HEK293T (cell line): ENCODE results near the gene ADGRA3.

Source experiments
- ARNT ChIP-seq: fragments of 450-650 bp; IDR thresholded peaks from 2 replicates; pipeline ENCODE4 v1.6.1; 2017; ENCODE audit warnings: mild to moderate bottlenecking
- BHLHE40 ChIP-seq: fragments of 450-650 bp; IDR thresholded peaks from 2 replicates; pipeline ENCODE4 v1.6.1; 2016; ENCODE audit warnings: mild to moderate bottlenecking, moderate library complexity, borderline replicate concordance
- ELF4 ChIP-seq: fragments of 450-650 bp; IDR thresholded peaks from 2 replicates; pipeline ENCODE4 v1.6.1; 2017; ENCODE audit warnings: antibody characterized with exemption
- FOXA1 ChIP-seq: fragments of 450-650 bp; IDR thresholded peaks from 2 replicates; pipeline ENCODE4 v1.6.1; 2016; ENCODE audit warnings: mild to moderate bottlenecking
- FOXK2 ChIP-seq: fragments of 450-650 bp; IDR thresholded peaks from 2 replicates; pipeline ENCODE4 v1.6.1; 2016; ENCODE audit warnings: mild to moderate bottlenecking
- FOXM1 ChIP-seq: fragments of 450-650 bp; IDR thresholded peaks from 2 replicates; pipeline ENCODE4 v1.6.1; 2017; ENCODE audit warnings: mild to moderate bottlenecking, borderline replicate concordance
- HDGF ChIP-seq: fragments of 450-650 bp; IDR thresholded peaks from 2 replicates; pipeline ENCODE4 v1.6.1; 2017; ENCODE audit warnings: antibody characterized with exemption, borderline replicate concordance
- L3MBTL2 ChIP-seq: fragments of 450-650 bp; conservative IDR thresholded peaks from 2 replicates; pipeline ENCODE4 v1.6.1; 2016; ENCODE audit warnings: mild to moderate bottlenecking
- SP1 ChIP-seq: fragments of 450-650 bp; IDR thresholded peaks from 2 replicates; pipeline ENCODE4 v1.6.1; 2017
- SUZ12 ChIP-seq: fragments of 450-650 bp; IDR thresholded peaks from 2 replicates; pipeline ENCODE4 v1.6.1; 2016; ENCODE audit warnings: mild to moderate bottlenecking
- TARDBP ChIP-seq: fragments of 450-650 bp; IDR thresholded peaks from 2 replicates; pipeline ENCODE4 v1.6.1; 2016
- ZNF384 ChIP-seq: fragments of 450-650 bp; IDR thresholded peaks from 2 replicates; pipeline ENCODE4 v1.6.1; 2016
- TF ChIP-seq, protein P1 (sequence below): fragments of 450-650 bp; IDR thresholded peaks from 2 replicates; pipeline ENCODE4 v1.6.1; 2016

DNA sequence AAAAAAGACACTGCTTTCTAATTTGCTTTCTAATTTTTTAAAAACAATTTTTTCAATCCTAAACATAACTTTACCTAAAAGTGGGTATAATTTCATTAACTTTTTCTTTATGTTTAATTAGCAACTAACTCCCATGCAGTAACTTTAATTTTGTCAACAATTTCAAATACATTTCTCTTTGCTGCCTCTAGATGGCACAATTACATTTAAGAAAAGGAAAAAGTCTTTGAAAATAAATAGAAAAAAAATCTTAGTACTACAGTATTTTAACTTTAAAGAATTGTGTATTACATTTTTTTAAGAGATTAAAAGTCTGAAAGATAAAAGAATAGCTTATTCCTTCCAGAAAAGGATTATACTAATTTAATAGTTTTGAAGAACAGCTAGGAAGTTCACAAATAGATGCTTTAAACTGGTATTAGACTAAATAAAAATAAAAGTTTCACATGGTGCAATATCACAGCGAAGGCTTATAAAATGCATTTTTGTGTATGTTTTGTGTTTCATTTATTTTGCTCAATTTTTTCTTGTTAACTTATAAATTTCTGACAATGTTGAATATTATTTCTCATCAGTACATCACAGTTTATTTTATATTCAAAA, 105.1 kb downstream of the ADGRA3 start:
- TF ChIP-seq FOXA1 (no peak), FOXM1 (no peak), FOXK2 (no peak), BHLHE40 (no peak), ARNT (no peak), SP1 (no peak), SUZ12 (no peak), TARDBP (no peak), ELF4 (no peak), L3MBTL2 (no peak), ZNF384 (no peak), HDGF (no peak)
- TF ChIP-seq, protein P1, sequence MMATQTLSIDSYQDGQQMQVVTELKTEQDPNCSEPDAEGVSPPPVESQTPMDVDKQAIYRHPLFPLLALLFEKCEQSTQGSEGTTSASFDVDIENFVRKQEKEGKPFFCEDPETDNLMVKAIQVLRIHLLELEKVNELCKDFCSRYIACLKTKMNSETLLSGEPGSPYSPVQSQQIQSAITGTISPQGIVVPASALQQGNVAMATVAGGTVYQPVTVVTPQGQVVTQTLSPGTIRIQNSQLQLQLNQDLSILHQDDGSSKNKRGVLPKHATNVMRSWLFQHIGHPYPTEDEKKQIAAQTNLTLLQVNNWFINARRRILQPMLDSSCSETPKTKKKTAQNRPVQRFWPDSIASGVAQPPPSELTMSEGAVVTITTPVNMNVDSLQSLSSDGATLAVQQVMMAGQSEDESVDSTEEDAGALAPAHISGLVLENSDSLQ = no peak
